Transverse colon (tissue), 4 donors: Measurements from ENCODE around the gene TAS1R1.

Source experiments
- CTCF ChIP-seq, 5 experiments: fragments of 200-600 bp in 3 of 5; fragments of 450-650 bp in 2 of 5; sonication (generic) in 3 of 5; IDR thresholded peaks; 1 replicate in 2 of 5; 2 replicates in 3 of 5; pipeline ENCODE4 v1.5.1; 2016 to 2017; ENCODE audit warnings: antibody characterized with exemption in 5 of 5, inconsistent platforms in 3 of 5, mild to moderate bottlenecking in 2 of 5, moderate library complexity in 1 of 5
- EP300 ChIP-seq: sonication (generic); formaldehyde crosslinking; IDR thresholded peaks from one replicate; pipeline ENCODE4 v1.6.1; 2017; ENCODE audit warnings: antibody characterized with exemption, low read depth
- POLR2A ChIP-seq: fragments of 450-650 bp; IDR thresholded peaks from one replicate; pipeline ENCODE4 v1.6.1; 2016; ENCODE audit warnings: antibody characterized with exemption, mild to moderate bottlenecking, moderate library complexity
- POLR2AphosphoS5 ChIP-seq, 3 donors: sonication (generic); formaldehyde crosslinking; IDR thresholded peaks; one replicate each; pipeline ENCODE4 v1.6.1; 2016; ENCODE audit warnings: antibody characterized with exemption in 3 of 3

DNA sequence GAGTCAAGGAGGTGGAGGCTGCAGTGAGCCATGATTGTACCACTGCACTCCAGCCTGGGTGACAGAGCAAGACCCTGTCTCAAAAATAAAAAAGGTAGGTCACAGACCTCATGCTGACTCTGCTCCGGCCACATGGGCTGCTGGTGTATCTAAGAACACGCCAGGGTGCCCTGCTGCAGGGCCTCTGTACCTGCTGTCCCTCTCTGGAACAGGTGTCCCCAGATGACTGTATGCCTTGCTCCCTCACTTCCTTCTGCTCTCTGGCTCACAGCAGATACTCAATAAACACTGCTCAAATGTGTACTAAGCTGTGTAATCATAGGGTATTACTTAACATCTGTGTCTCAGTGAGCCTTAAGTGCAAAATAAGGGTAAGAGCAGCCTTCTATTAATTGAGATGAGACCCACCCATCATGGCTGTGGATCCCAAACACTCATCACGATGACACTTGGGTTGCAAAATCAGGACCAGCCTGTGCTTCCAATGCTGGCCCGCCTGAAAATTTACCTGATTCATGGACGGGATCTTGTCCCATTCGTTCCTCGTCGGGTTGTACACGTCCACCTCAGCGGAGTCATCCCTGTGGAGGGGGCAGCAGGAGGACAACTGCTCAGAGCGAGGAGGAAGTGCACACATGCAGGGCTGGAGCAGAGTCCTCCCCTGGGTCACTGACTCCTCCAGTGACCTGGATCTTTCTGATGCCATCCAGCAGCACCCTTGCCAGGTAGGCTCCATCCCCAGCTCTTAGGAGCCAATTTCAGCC lies 40.1 kb downstream of the TAS1R1 start:
- TF ChIP-seq CTCF (IDR thresholded peaks at IDR 0.05) = no peak
- TF ChIP-seq EP300 = no peak
- no peak for TF ChIP-seq POLR2A
- no peak for TF ChIP-seq POLR2AphosphoS5 (IDR thresholded peaks at IDR 0.05)
